GM11168 (cell line): ENCODE data around the gene ZNF789.
"Not testable (repeated sequence)": the region's sequence is repeated elsewhere in the genome, so short reads cannot be mapped to it uniquely, and the experiment has no call there.

ENCODE experiments used
- in situ Hi-C: fragments of 300-500 bp; cut with MboI; formaldehyde crosslinking; loops from one replicate; pipeline ENCODE4 v1.12.0; 2022; ENCODE audit warnings: low sequenced_read_pairs; ENCODE audit not compliant: unreplicated experiment

The ZNF789 gene

DNA sequence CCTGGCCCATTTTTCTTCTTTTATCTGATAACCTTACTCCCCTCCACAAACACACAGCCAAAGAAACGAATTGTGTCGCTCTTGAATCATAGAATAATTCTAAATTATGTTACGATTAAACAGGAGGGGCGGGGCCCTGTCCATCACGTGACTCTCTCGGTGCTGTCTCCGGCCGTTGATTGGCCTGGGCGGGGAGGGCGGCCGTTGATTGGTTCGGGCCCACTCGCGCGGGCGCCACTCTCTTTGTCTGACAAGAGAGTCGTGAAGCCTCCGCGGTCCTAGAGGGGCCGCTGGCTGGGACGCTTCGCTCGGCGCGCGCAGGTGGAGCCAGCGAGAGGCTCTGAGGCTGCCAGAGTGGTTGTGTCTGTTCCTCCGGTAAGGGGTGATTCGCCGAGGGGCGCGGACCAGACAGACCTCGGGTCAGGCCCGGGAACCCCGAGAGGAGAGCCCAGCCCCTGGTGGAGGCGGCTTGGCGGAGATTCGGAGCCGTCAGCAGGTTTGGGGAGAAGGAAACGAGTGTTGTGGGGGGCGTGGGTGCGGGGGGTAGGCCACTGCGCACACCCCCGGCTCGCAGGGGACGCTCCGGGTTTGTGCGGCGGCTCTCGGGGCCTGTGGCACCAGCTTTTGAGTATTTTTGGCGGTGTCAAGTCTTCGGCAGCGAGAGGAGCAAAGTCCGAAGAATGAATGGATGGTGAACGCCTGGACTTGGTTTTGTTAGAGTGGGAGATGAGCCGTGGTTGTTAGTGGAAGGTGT lies at the start of gene ZNF789:
Gene ZNF789, plus strand, starts transcription at position 330 of the 754 bp plus-strand sequence. CDS start 3,567 bp downstream, outside the sequence.
- in situ Hi-C loops = no loop called here

DNA sequence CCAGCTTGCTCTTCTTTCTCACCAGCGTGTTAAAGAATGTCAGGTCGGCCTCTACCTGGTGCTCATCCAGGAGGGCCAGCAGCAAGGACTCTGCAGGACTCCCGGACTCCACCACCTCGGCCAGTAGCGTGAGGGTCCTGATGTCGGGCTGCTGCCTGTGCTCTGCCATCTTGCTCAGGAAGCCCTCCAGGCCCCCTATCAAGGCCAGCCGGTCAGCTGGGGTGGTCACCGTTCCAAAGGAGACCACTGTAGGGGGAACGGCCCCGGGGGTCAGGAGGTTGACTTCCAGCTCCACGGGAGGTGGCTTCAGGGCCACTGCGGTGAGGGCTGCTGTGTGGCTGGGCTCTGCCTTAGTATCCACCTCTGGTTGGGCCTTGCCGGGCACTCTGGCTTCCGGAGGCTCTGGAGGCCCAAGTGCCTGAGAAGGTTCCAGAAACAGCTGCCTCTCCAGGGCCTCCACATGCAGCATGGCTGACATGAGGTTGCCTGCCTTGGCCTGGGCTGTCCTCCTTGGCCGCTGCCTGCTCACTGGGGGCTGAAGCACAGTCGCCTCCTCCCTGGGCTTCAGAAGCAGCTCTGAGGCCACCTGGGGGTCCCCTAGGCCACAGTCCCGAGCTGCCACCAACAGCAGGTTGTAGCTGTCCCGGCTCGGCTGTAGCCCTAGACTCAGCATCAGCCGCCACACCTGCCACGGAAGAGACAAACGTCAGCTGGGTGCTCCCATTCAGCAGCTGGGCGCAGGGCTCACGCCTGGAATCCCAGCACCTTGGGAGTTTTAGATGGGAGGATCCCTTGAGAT lies 47.6 kb upstream of the ZNF789 start:
- in situ Hi-C loops = no loop called here

DNA sequence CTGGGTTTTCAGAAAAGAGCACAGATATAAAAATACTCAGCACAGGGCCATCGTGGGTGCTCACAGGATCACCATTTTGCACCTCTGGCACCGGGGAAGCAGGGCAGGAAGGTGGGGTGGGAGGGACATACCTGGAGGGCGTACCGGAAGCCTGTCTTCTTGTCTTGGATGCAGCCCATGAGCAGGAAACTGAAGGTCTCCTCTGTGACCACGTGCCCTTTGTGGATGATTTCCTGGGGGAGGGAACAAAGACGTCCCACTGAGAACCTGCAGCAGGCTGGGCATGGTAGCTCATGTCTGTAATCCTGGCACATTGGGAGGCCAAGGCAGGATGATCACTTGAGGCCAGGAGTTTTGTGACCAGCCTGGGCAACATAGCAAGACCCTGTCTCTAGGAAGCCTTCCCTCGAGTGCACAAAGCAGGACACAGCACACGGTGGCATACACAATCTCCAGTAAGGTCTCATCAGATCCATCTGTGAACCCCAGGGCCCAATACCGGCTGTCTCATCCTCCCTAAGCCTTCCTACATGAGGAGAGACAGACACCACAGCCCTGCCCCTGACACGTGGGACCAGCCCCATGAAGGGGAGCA lies 43.6 kb upstream of the ZNF789 start:
- in situ Hi-C loops = no loop called here

DNA sequence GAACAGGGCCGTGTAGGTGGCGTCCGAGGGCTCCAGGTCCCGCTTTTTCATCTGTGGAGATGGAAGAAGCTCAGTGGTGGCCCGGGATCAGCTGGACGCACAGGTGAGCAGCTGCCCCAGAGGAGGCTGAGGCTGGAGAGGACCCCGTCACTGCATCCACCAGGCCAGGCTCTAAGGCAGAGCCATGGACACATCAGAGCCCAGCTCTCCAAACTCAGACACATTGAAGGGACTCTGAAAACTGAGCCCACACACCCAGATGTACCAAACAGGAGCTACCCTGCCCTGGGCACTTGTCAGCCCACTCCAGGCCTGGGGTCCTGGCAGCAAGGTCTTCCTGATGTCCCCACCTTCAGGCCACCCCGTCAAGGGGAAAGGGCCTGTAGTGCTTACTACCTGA lies 42.9 kb upstream of the ZNF789 start:
- in situ Hi-C loops = no loop called here

DNA sequence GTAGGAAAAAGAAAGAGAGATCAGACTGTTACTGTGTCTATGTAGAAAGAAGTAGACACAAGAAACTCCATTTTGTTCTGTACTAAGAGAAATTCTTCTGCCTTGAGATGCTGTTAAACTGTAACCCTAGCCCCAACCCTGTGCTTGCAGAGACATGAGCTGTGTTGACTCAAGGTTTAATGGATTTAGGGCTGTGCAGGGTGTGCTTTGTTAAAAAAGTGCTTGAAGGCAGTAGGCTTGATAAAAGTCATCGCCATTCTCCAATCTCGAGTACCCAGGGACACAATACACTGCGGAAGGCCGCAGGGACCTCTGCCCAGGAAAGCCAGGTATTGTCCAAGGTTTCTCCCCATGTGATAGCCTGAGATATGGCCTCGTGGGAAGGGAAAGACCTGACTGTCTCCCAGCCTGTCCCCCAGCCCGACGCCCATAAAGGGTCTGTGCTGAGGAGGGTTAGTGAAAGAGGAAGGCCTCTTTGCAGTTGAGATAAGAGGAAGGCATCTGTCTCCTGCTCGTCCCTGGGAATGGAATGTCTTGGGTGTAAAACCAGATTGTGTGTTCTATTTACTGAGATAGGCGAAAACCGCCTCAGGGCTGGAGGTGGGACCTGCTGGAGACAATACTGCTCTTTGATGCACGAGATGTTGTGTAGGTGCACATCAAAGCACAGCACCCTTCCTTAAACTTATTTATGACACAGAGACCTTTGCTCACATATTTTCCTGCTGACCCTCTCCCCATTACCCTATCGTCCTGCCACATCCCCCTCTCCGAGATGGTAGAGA lies 40.7 kb upstream of the ZNF789 start:
- in situ Hi-C loops = not testable (repeated sequence)

DNA sequence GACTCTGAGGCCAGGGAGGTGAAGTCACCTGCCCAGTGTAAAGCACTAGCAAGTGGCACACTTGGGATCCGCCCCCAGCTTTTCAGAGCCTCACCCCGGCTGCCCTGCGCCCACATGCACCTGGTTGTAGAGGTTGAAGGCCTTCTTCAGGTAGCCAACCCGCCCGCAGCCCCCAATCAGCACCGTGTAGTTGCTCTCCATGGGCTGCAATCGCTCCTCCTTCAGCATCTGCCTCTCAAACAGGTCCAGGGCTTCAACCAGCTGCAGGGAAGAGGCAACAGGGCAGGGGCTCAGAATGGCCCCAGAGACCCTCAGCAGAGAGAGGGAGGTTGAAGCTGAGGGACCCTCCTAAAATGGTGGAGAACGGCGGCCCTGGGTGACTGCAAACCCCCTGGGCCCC lies 39.5 kb upstream of the ZNF789 start:
- in situ Hi-C loops = no loop called here

DNA sequence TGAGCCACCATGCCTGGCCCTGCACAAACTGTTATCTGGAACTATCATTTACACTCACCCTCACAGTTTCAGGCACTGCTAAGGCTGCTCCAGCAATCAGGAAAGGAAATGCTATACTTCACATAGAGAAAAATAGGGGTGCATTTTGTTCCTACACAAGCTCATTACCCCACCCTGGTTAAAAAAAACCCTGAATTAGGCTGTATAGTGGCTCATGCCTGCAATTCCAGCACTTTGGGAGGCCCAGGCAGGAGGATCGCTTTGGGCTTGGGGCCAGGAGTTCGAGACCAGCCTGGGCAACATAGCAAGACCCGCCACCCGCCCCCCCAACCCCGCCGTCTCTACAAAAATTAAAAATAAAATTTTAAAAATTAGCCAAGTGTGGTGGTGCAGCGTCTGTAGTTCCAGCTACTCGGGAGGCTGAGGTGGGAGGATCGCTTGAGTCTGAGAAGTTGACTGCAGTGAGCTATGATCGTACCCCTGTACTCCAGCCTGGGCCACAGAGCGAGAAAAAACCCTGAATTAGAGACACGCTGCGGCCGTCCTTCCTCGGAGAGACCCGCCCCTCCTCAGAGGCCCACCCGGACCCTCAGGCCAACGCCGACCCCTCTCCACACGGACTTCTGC lies 34.6 kb upstream of the ZNF789 start:
- in situ Hi-C loops = no loop called here

DNA sequence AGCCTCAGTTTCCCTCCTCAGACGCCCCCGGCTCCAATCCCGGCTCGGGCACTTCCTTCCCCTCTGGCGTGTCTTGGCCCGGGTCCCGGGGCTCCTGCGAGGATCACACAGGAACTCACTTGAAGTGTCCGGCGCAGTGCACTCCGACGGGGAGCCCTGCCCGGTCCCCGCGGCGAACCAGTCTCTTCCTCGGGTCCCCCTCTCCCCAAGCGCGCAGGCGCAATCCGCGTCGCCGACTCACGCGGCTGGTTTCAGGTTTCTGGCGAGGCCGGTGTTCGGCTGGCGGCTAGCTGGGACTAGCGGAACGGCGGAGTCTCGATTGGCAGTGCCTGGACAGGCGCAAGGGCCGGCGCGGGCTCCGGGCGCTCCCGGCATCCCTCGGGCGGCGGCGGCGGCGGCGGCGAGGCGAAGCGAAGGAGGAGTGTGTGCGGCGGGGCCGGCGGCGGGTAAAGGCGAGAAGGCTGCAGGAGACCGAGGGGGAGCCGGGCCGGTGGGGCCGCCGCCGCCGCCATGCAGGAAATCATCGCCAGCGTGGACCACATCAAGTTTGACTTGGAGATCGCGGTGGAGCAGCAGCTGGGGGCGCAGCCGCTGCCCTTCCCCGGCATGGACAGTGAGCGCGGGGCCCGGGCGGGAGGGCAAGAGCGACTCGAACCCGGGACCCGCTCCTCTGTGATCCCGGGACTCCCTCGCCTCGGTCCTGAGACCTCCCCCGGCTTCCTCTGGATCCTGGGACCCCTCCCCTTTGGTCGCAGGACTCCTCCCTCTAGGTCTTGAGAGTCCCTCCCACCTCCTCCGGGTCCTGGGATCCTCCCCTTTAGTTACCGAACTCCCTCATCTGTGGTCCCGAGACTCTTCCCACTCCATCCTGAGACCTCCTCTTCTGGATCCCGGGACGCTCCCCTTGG lies 33.9 kb upstream of the ZNF789 start, which contains the start of the genes CPSF4 and PTCD1:
Gene CPSF4, plus strand, starts transcription at position 371 of the 908 bp plus-strand sequence. Its CDS starts 140 bp downstream, at position 511.
Gene PTCD1, minus strand, starts transcription at position 226 of the 908 bp plus-strand sequence. CDS start 3,556 bp downstream, outside the sequence.
- in situ Hi-C loops = no loop called here

DNA sequence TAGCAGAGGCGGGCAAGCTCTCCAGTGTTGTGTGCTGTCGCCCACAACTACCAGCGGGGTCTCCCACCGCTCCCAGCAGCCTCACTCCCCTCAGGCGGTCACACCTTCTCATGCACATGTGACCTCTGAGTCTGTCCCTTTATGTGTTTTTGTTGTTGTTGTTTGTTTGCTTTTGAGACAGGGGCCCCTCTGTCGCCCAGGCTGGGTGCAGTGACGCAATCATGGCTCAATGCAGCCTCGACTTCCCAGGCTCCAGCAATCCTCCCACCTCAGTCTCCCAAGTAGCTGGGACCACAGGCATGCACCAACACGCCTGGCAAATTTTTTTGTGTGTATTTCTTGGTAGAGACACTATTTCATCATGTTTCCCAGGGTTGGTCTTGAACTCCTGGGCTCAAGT lies 32.5 kb upstream of the ZNF789 start:
- in situ Hi-C loops = no loop called here

DNA sequence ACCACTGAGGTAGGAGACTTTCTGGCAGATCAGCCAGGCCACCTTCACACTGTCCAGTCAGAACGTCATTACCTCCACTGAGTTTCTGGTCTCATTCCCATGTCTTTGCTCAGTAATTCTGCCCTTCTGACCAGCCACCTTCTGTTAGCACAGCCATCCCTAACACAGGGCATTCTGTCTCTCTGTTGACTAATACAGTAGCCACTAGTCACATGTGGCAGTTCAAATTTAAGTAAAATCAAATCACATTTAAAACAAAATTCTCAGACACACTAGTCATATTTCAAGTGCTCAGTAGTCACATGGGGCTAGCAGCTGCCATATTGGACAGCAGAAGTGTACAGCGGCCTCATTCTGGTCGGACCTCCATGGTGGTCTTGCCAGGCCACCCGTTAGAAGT lies 26.6 kb upstream of the ZNF789 start:
- in situ Hi-C loops = no loop called here

DNA sequence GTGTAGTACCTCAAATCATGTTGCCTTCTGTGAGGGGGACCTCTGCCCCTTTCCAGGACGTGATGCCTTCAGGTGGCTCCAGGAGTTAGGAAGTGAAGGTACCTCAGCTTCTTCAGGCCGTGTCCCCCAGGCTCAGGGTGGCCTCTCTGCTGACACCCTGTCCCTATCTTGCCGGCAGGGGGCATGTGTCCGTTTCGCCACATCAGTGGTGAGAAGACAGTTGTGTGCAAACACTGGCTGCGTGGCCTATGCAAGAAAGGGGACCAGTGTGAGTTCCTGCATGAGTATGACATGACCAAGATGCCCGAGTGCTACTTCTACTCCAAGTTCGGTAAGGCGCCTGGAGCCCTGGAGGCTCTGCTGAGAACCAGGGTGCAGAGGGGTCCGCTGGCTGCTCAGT lies 24.7 kb upstream of the ZNF789 start:
- in situ Hi-C loops = no loop called here

DNA sequence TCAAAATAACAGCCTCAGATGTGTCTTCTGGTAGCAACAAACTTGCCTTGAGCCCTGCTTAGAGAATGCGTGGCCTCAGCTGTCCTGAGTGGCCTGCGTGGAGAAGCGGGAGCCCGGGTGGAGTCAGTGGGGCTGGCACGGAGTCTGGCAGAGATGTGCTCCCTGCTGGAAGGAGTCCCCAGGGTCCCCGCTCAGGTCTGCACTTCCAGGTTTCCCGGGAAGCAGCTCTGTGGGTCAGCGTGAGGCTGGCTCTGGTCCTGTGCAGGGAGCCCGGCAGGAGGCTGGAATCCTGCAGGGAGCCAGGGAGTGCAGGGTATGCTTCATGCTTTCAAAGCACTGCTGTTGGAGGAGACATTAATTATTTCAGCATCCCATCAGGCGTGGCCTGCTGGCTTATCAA lies 23.8 kb upstream of the ZNF789 start:
- in situ Hi-C loops = no loop called here

DNA sequence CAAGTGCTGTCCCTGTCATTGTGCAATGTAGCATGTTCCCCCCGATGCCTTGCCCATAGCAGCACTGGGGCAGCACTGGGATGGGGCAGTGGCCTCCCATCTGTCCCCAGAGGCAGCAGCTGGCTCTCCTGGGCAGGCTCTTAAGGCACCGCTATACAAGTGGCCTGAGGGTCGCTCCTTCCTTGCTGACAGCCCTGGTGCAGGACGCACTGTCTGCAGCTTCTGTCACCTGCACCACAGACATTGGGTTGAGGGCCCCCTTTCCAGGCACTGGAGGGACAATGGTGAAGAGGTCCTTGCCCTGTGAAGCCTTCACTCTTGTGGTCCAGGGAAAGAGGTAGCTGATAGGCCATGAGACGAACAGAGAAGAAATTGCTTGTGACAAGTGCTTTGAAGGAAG lies 23.4 kb upstream of the ZNF789 start:
- in situ Hi-C loops = no loop called here

DNA sequence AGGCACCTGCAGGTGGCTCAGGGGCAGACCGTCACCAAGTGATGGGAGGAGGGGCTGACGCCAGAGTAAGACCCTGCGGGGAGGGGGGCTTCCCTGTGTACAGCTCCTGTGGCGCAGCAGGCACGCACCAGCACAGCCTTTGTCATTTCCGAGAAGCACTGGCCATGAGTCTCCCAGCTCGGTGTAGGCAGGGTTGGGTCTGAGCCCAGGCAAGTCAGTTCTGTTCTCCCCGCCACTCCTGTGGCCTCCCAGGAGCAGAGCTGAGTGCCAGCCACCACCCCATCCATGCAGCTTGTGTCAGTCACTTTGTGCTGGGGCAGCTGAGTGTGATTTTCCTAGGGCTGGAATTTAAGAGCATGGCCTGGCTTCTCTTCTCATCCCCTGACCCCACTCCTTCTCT lies 20.8 kb upstream of the ZNF789 start:
- in situ Hi-C loops = no loop called here

DNA sequence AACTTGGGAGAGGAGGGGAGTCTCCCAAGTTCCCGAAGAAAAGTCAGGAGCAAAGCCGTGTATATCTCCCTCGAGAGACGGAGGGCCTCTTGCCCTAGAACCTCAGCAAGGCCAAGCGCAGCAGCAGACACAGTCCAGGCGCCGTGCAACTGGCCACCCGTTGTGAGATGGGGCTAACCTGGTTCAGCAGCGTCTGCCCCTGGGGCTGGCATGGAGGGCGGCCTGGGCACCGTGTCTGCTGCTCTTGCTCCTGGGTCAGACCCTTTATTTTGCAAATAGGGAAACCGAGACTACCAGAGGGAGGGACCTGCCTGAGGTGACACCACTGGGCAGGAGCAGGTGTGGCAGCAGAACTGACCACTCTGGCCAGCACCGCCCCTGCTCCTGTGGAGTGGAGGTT lies 20.1 kb upstream of the ZNF789 start:
- in situ Hi-C loops = no loop called here

DNA sequence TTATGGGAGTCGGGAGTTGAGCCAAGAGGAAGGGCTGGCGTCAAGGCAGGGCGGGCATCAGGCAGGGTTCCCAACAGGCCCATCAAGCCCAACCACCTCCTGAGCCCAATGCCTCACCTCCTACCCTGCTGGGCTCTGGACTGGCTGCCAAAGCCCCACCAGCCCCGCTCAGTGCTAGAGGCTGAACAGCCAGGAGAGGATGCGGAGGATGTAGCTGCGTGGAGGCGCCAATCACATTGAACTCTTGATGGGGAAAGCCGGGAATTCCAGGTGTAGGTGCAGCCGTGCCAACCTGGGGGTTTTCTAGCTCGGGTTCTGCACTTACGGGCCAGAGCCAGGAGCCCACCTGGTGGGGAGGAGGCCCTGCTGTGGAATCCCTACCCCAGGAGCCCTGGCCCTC lies 19.6 kb upstream of the ZNF789 start:
- in situ Hi-C loops = no loop called here

DNA sequence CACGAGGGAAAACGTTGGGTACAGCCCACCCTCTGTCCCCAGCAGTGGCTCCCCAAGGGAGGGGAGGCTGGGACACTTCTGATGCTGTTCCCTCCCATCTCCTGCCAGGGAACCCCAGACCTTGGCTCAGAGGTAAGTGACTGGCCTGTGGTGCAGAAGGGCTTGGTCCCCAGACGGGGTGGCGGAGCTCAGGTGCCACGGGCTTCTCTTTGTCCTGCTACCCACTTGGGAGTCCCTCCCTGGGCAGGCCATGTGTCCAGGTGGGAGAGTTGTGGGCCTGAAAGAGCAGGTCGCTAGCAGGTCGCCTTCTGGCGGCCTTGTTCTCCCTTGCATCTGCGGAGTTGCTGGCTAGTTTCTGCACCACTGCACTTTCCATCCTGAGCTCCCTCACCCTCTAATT lies 16.8 kb upstream of the ZNF789 start:
- in situ Hi-C loops = no loop called here

DNA sequence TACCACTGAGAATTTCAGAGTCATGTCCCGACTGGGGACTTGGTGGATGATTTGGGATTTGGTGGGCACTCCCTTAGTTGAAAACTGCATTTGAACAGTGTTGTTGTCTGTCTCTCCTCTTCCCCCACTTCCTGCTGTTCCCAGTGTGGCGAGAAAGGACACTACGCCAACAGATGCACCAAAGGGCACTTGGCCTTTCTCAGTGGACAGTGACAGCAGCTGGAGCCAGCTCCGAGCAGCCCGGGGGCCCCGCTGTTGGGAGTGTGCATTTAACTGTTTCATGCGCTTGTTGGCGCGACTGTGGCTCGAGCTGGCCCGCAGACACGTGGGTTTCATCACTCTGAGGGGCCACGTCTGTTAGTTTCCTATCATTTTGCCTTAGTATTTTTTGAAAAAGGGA lies 16.4 kb upstream of the ZNF789 start:
- in situ Hi-C loops = no loop called here
